ENCODE results near the gene C3.

GRCh38 chr19:6740589-6741343 is 20.3 kb upstream of the C3 start:
- TF ChIP-seq POLR2A (IDR thresholded peaks at IDR 0.05): no peak
- TF ChIP-seq, protein P1, sequence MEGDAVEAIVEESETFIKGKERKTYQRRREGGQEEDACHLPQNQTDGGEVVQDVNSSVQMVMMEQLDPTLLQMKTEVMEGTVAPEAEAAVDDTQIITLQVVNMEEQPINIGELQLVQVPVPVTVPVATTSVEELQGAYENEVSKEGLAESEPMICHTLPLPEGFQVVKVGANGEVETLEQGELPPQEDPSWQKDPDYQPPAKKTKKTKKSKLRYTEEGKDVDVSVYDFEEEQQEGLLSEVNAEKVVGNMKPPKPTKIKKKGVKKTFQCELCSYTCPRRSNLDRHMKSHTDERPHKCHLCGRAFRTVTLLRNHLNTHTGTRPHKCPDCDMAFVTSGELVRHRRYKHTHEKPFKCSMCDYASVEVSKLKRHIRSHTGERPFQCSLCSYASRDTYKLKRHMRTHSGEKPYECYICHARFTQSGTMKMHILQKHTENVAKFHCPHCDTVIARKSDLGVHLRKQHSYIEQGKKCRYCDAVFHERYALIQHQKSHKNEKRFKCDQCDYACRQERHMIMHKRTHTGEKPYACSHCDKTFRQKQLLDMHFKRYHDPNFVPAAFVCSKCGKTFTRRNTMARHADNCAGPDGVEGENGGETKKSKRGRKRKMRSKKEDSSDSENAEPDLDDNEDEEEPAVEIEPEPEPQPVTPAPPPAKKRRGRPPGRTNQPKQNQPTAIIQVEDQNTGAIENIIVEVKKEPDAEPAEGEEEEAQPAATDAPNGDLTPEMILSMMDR (IDR thresholded peaks at IDR 0.05): no peak
